Activated CD8-positive, alpha-beta memory T cell treated with anti-CD3 and anti-CD28 coated beads, Interleukin-2, amount 10 ng/mL, durations not matched to agents 7 days and 5 days (primary cell): ENCODE results near the gene ZNF324B. TPM values are rescaled to one million over a fixed set of nuclear protein-coding genes. Genes with fewer than 3 reads are reported as not detected.

Experiments used
- ATAC-seq: fragments of 150-1000 bp; cut with Tn5 transposase; one replicate; pipeline ENCODE4 v1.10.0; 2021; ENCODE audit warnings: moderate library complexity
- CTCF ChIA-PET: fragments of 350-600 bp; sonication (Branson Sonifier 250); formaldehyde crosslinking; loops from one replicate; lab custom pipeline; 2021; ENCODE audit warnings: antibody characterized with exemption; lab: Charles Lee
- DNase-seq: peaks from one replicate; pipeline ENCODE4 v3.0.0-alpha.2; 2020
- H3K27ac Mint-ChIP-seq: one replicate; pipeline ENCODE4 v1.8.0; 2021; ENCODE audit warnings: mild to moderate bottlenecking, mixed read lengths
- H3K27me3 Mint-ChIP-seq: one replicate; pipeline ENCODE4 v1.8.0; 2021; ENCODE audit warnings: mixed read lengths
- H3K36me3 Mint-ChIP-seq: one replicate; pipeline ENCODE4 v1.8.0; 2021; ENCODE audit warnings: mild to moderate bottlenecking, mixed read lengths
- H3K4me1 Mint-ChIP-seq: one replicate; pipeline ENCODE4 v1.8.0; 2021; ENCODE audit warnings: mixed read lengths
- H3K4me3 Mint-ChIP-seq: one replicate; pipeline ENCODE4 v1.8.0; 2021; ENCODE audit warnings: mild to moderate bottlenecking, moderate library complexity, mixed read lengths
- H3K9me3 Mint-ChIP-seq: one replicate; pipeline ENCODE4 v1.8.0; 2022; ENCODE audit warnings: low read depth, mixed read lengths
- total RNA-seq, 2 experiments: library from RNA; stranded (reverse); gene quantifications; one replicate each; pipeline ENCODE4 v1.2.3, GENCODE V29; 2021

Gene ZNF324B
- total RNA-seq, 2 experiments from 2014 or later: 13.1 to 14.4 TPM

GRCh38 chr19:58499021-58499927, 47.9 kb downstream of the ZNF324B start:
- Mint-ChIP-seq H3K4me3 (peak overlapping the region; percentile 80), H3K27ac (peak overlapping the region; percentile 88), H3K9me3 (no peaks in the 10 kb centered on the region), H3K27me3 (peaks cover 5% of the 10 kb centered on the region), H3K36me3 (peaks cover 3% of the 10 kb centered on the region), H3K4me1 (peaks cover 33% of the 10 kb centered on the region)
- DNase-seq (peak; percentile 100), ATAC-seq (peak; percentile 96)
- CTCF ChIA-PET: interaction anchor here (0.8 to 5.6 kb wide), 6 partner anchors 10 to 21 kb away, joined by 3 to 30 read pairs (median 6); partner anchors contain the start of gene ZBTB45

- Mint-ChIP-seq H3K27ac (no peak overlapping the region), H3K27me3 (peaks cover 5% of the 10 kb centered on the region), H3K4me3 (no peak overlapping the region), H3K4me1 (peaks cover 30% of the 10 kb centered on the region), H3K9me3 (no peaks in the 10 kb centered on the region), H3K36me3 (no peaks in the 10 kb centered on the region)
- DNase-seq: peak; percentile 43
- ATAC-seq: no peak
- CTCF ChIA-PET: interaction anchor here (0.8 to 5.6 kb wide), 6 partner anchors 13 to 81 kb away, joined by 3 to 30 read pairs (median 4); partner anchors contain the start of gene ZBTB45
These were observed 48.8 kb downstream of the ZNF324B start for GRCh38 chr19:58500242-58500641.

Other genes starting within 250 kb of the ZNF324B start
- gene ZNF544, start 222.7 kb upstream of the ZNF324B start, total RNA-seq: 10 to 100 TPM; 48.0 to 68.4 TPM
- 1 to 10 TPM; 4.8 to 5.0 TPM for gene ZNF8, start 172.7 kb upstream of the ZNF324B start, total RNA-seq
- 10 to 100 TPM; 78.3 to 82.7 TPM for gene ERVK3-1, start 146.2 kb upstream of the ZNF324B start, total RNA-seq
- gene ZSCAN22, start 124.6 kb upstream of the ZNF324B start, total RNA-seq: 1 to 10 TPM; 4.4 to 6.3 TPM
- gene A1BG, start 98.1 kb upstream of the ZNF324B start, total RNA-seq: 10 to 100 TPM; 12.2 to 12.8 TPM
- gene ZNF497, start 88.9 kb upstream of the ZNF324B start, total RNA-seq: under 1 TPM; 0.87 to 0.91 TPM
- 1 to 10 TPM in 1 of 2 experiments, under 1 TPM in 1; 0.98 to 1.2 TPM for gene ZNF837, start 70.6 kb upstream of the ZNF324B start, total RNA-seq
- 1,000 to 10,000 TPM in 1 of 2 experiments, 100 to 1,000 TPM in 1; 914 to 1,022 TPM for gene RPS5, start 64.4 kb upstream of the ZNF324B start, total RNA-seq
- under 1 TPM; 0.61 to 0.70 TPM for gene RNF225, start 56.0 kb upstream of the ZNF324B start, total RNA-seq
- gene ZNF584, start 43.0 kb upstream of the ZNF324B start, total RNA-seq: 10 to 100 TPM in 1 of 2 experiments, 1 to 10 TPM in 1; 7.8 to 11.2 TPM
- gene ZNF132, start 11.5 kb upstream of the ZNF324B start, total RNA-seq: 1 to 10 TPM; 5.4 to 5.8 TPM
- gene ZNF324, start 15.5 kb downstream of the ZNF324B start, total RNA-seq: 10 to 100 TPM; 12.8 to 13.9 TPM
- gene ZNF446, start 24.7 kb downstream of the ZNF324B start, total RNA-seq: 1 to 10 TPM; 5.9 to 7.4 TPM
- gene SLC27A5, start 60.4 kb downstream of the ZNF324B start, total RNA-seq: 10 to 100 TPM; 22.9 to 23.6 TPM
- 10 to 100 TPM; 15.1 to 16.9 TPM for gene ZBTB45, start 68.2 kb downstream of the ZNF324B start, total RNA-seq
- gene TRIM28, start 92.4 kb downstream of the ZNF324B start, total RNA-seq: 100 to 1,000 TPM; 488 to 571 TPM
- gene CHMP2A, start 103.5 kb downstream of the ZNF324B start, total RNA-seq: 100 to 1,000 TPM in 1 of 2 experiments, 10 to 100 TPM in 1; 96.4 to 108 TPM
- gene UBE2M, start 107.0 kb downstream of the ZNF324B start, total RNA-seq: 100 to 1,000 TPM in 1 of 2 experiments, 10 to 100 TPM in 1; 87.6 to 109 TPM
- 10 to 100 TPM; 18.1 to 19.5 TPM for gene MZF1, start 121.7 kb downstream of the ZNF324B start, total RNA-seq